Glomerular visceral epithelial cell (primary cell): Measurements from ENCODE around the gene SAP30L.

Experiments
- DNase-seq: peaks from one replicate; pipeline ENCODE4 v3.0.0-alpha.2; 2016; ENCODE audit errors: extremely low spot score

SAP30L gene

DNA sequence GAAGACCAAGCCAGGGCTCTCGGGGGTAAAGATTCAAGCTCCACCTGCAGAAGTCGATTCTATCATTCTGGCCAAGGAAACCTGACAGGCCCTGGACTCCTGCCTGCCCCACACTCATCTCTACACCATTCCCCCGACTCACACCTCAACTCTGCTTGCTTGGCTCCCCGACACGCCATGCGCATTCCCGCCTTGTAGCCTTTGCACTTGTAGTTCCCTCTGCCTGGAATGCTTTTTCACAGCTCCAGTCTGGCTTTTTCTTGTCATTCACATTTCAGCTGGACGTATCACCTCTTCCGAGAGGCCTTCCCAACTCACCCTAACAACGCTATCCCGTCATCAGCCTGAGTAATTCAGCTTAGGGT, 60.9 kb downstream of the SAP30L start:
- DNase-seq: no peak

DNA sequence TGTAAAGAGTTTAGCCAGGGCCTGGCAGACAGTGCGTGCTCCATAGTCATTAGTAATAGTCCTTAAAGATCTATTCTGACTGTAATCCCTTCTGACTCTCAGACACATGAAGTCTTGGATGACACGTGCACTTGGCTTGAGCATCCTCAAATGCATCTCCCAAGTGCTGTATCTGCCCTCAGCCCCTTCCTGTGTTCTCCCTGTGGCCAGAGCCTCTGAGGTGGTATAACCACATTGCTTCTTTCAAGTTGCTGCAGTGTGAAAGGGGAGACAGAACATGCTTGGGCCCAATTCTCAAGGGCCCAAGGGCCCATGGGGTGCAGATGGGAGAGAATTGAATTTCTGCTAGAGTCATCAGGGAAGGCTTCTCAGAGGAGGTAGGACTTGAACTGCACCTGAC, 62.3 kb downstream of the SAP30L start:
- no peak for DNase-seq

DNA sequence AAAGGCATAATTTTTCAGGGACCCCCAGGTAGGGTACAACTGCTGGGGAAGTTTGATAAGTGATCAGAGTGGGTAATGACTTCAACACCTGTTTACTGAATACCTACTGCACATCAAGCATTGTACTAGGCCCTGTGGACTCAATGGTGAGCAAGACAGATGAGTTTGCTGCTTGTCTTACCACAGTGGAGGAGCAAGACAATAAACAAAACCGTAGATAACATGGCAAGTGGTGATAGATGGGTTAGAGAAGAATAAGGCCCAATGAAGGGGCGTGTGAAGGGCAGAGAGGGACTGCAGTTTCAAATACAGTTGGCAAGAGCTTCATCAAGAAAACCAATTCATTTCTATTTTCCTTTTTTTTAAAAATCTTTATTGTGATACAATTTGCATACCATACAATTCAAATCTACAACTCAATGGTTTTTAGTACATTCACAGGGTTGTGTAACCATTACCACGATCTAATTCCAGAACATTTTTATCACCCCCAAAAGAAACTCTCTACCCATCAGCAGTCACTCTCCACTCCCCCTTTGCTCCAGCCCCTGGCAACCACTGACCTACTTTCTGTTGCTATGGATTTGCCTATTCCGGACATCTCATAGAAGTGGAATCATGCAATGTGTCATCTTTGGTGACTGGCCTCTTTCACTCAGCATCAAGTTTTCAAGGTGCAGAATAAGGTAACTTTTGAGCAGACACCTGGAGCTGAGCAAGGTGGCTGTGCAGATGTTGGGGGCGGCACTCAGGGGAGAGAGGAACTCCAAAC, 64.2 kb downstream of the SAP30L start:
- no peak for DNase-seq
